GM12878 (cell line): ENCODE data around the gene RSRC1. TPM values are rescaled to one million over a fixed set of nuclear protein-coding genes. Genes with fewer than 3 reads are reported as not detected.

Source experiments
- ETV6 ChIP-seq, 2 experiments: fragments of 450-650 bp in 1 of 2; IDR thresholded peaks in 1 of 2; conservative IDR thresholded peaks in 1 of 2; 2 replicates each; pipeline ENCODE4 v1.6.1; 2014; ENCODE audit warnings: antibody characterized with exemption in 1 of 2, borderline replicate concordance in 1 of 2, low read depth in 1 of 2, mild to moderate bottlenecking in 1 of 2, moderate library complexity in 1 of 2
- HCFC1 ChIP-seq: fragments of 150-350 bp; IDR thresholded peaks from 2 replicates; pipeline ENCODE4 v1.6.1; 2014; ENCODE audit warnings: low read length
- IKZF2 ChIP-seq, 2 experiments: fragments of 450-650 bp; IDR thresholded peaks; 2 replicates each; pipeline ENCODE4 v1.6.1; 2017; ENCODE audit warnings: mild to moderate bottlenecking in 2 of 2, moderate library complexity in 2 of 2
- KDM1A ChIP-seq: fragments of 200-600 bp; sonication (generic); IDR thresholded peaks from 2 replicates; pipeline ENCODE4 v1.6.1; 2016; ENCODE audit warnings: borderline replicate concordance
- MTA3 ChIP-seq: IDR thresholded peaks from 2 replicates; pipeline ENCODE4 v1.6.1; 2012; ENCODE audit warnings: low read length, inconsistent platforms, borderline replicate concordance
- NFYA ChIP-seq: IDR thresholded peaks from 2 replicates; pipeline ENCODE4 v1.6.1; 2011; ENCODE audit warnings: low read depth, mild to moderate bottlenecking, low read length, improper control_type of control experiment, borderline replicate concordance
- NR2F1 ChIP-seq: fragments of 450-650 bp; conservative IDR thresholded peaks from 2 replicates; pipeline ENCODE4 v1.6.1; 2017; ENCODE audit warnings: mild to moderate bottlenecking
- POLR2A ChIP-seq: IDR thresholded peaks from 2 replicates; pipeline ENCODE4 v1.6.1; 2011; ENCODE audit warnings: low read depth, mild to moderate bottlenecking, low read length
- POU2F2 ChIP-seq: IDR thresholded peaks from 3 replicates; pipeline ENCODE4 v1.6.1; 2011; ENCODE audit warnings: low read depth, mild to moderate bottlenecking, low read length, borderline replicate concordance
- RAD51 ChIP-seq: fragments of 450-650 bp; IDR thresholded peaks from 2 replicates; pipeline ENCODE4 v1.6.1; 2016; ENCODE audit warnings: moderate library complexity, mild to moderate bottlenecking, inconsistent platforms
- RCOR1 ChIP-seq: conservative IDR thresholded peaks from 2 replicates; pipeline ENCODE4 v1.6.1; 2012; ENCODE audit warnings: low read depth, low read length, improper control_type of control experiment
- ZNF622 ChIP-seq: fragments of 450-650 bp; IDR thresholded peaks from 2 replicates; pipeline ENCODE4 v1.6.1; 2017; ENCODE audit warnings: mild to moderate bottlenecking, inconsistent platforms
- polyA plus RNA-seq, 11 experiments: library from polyadenylated mRNA; depleted of rRNA in 4 of 11; unstranded in 6 of 11; stranded (reverse) in 5 of 11; fragments of >200 nt; fragmentation: Nextera tagmentation in 4 of 11; fragmentation: Illumina TruSeq in 1 of 11; extraction: Ambion mirVana in 4 of 11; extraction: Trizol in 1 of 11; gene quantifications; 1 replicate in 1 of 11; 2 replicates in 10 of 11; pipeline versions ENCODE4 v1.2.1 to v1.2.3, GENCODE V29; 2011 to 2016; ENCODE audit warnings: inconsistent platforms in 2 of 11, missing spikeins in 2 of 11, low read depth in 1 of 11
- total RNA-seq, 4 experiments: library from RNA; depleted of rRNA in 3 of 4; stranded (reverse); fragments of >200 nt in 3 of 4; fragmentation: Illumina TruSeq in 1 of 4; extraction: Trizol in 1 of 4; gene quantifications; 2 replicates each; pipeline versions ENCODE4 v1.2.1 to v1.2.3, GENCODE V29; 2013 to 2021
- TF ChIP-seq, protein P1 (sequence below): fragments of 150-350 bp; IDR thresholded peaks from 2 replicates; pipeline ENCODE4 v1.6.1; 2016; ENCODE audit warnings: low read depth, low read length

The RSRC1 gene
- total and polyA plus RNA-seq, 10 of the 15 experiments (the other 5 are each of a cell fraction or from before 2014, with no cell fraction given) = 16.4 to 85.9 (median 42.0) TPM

DNA sequence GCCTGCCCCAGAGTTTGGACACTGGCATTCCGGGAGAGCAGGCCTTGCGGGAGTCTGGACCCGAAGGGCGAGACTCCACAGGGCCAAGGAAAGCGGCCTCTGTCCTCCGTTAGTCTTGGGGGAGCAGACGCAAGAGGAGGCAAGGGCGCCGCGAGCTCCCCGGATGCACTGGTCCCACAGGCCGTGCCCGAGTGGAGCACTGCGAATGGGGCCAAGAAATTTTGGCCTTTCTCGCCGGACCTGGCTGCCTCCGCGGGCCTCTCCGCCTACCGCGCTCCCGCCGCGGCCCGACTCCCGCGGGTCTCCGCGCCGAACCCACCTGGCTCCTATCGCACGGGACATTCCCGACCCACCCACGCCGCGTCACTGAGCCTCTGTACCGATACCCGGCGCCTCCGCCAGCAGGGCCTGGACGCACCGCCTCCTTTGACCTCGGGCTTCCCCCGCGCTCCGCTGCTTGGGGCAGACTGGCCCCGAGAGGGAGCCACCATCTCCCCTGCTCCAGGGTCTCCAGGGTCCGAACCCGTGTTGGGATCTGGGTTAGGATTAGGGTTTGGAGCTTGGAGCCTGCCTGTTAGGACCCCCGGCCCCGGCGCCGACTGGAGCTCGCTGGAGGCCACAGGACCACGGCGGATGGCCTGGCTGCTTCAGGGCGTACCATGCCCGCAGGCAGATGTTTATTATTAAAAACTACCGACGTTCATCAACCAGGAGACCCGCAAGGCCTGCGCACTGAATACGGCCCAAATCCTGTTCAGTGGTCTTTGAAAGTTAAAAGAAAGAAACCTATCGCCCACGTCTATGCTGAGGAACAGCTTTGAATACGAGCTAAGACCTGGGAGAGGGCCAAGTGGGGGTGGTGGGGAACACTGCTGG, 15.4 kb upstream of the RSRC1 start (continued):
- TF ChIP-seq, protein P1, sequence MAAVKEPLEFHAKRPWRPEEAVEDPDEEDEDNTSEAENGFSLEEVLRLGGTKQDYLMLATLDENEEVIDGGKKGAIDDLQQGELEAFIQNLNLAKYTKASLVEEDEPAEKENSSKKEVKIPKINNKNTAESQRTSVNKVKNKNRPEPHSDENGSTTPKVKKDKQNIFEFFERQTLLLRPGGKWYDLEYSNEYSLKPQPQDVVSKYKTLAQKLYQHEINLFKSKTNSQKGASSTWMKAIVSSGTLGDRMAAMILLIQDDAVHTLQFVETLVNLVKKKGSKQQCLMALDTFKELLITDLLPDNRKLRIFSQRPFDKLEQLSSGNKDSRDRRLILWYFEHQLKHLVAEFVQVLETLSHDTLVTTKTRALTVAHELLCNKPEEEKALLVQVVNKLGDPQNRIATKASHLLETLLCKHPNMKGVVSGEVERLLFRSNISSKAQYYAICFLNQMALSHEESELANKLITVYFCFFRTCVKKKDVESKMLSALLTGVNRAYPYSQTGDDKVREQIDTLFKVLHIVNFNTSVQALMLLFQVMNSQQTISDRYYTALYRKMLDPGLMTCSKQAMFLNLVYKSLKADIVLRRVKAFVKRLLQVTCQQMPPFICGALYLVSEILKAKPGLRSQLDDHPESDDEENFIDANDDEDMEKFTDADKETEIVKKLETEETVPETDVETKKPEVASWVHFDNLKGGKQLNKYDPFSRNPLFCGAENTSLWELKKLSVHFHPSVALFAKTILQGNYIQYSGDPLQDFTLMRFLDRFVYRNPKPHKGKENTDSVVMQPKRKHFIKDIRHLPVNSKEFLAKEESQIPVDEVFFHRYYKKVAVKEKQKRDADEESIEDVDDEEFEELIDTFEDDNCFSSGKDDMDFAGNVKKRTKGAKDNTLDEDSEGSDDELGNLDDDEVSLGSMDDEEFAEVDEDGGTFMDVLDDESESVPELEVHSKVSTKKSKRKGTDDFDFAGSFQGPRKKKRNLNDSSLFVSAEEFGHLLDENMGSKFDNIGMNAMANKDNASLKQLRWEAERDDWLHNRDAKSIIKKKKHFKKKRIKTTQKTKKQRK = no peak
- TF ChIP-seq POLR2A (no peak), MTA3 (no peak), ZNF622 (no peak), IKZF2 (IDR thresholded peaks at IDR 0.05) (no peak), NR2F1 (peak; percentile 52; the same call in 1 of the 2 replicates), HCFC1 (no peak), RAD51 (no peak), ETV6 (conservative IDR thresholded peaks at IDR 0.05 in 1 of 2, IDR thresholded peaks at IDR 0.05 in 1 of 2; ENCODE audit: borderline replicate concordance in 1 of 2, low read depth in 1 of 2) (no peak), NFYA (no peak), RCOR1 (no peak), POU2F2 (no peak), KDM1A (no peak)
